ENCODE data around the gene LETMD1.
A peak's percentile ranks its signal among the peaks of the same experiment; 100 is the strongest.
"Not testable (repeated sequence)": the region's sequence is repeated elsewhere in the genome, so short reads cannot be mapped to it uniquely, and the experiment has no call there.

The LETMD1 gene

DNA sequence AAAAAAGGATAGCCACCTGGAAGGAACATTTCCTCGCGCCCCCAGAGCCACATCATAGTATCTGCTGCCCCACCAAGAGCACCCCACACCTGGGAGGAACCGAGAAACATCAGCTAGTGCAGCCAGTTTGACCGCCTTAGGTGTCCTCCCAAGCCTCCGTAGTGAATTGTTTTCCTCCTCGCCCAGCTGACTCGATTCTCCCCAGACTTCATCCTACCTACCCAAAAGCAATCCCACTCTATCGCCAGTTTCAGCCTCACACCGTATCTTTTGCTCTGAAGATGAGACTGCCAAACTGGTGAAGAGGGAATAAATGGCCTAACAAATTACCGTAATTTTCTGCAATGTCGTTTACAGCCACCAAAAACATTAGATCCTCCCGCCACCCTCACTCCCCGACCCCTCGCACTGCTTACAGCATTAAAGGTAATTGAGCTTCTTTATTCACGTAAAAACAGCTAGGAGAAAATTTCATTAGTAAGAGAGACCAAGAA lies 20.7 kb upstream of the LETMD1 start:
- DNase-seq: no peak

DNA sequence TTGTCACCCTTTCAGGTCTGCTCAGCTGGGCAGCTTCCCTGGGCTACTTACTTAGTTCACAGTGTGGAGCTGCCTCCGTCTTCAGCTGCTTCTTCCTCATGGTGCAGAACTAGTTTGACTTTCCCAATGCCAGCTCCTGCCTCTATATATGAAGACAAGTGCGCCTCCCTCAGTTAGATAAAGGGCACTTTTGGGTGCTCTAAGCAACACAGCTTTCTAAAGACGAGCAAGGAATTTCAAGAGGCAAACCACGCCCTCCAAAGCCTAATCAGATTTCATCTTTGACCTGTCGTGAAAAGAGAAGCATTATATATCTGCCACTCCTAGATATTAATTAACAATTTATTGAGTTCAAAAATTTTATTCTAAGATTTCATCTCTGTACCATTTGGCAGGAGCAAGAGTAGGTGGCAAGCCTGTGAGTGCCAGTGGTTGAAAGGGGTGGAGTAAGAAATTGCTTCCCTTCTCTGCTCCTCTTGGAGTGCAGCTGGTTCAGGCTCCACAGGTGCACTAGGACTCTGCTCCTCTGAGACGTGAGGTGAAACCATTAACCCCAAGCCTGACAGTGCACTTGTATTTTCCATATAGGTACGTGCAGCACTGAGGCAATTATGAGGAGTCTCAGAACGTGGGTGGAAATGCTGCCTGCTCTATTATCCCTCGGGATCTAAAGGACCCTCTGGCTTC lies 19.9 kb upstream of the LETMD1 start:
- DNase-seq: peak; percentile 26 to 66

DNA sequence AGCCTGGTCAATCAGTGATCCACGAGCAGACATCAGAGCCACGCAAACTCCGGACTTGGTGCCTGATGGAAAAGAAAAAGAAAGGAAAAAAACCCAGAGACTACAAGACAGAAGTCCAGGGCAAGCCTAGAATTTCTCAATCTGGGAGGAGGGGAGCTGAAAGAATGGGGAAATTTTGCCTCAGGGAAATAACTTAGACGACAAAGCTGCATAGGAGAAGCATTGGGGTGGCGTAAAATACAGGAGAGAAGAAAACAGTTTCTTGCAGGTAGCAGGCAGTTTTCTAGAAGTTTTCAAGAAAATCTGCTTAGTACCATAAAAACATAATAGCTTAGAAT lies 19.3 kb upstream of the LETMD1 start:
- no peak for DNase-seq

DNA sequence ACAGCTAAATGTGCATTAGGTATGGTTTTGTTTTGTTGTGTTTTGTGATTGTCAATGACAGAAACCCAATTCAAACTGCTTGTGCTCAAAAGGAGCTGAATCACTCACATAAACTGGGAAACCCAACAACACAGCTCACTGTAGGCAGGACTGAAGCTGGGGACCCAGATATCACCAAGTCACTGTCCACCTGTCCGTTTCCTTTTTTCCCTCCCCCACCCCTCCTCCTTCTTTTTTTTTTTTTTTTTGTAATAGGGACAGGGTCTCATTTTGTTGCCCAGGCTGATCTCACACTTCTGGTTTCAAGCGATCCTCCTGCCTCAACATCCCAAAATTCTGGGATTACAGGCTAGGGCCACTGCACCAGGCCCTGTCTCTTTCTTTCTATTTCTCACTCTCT lies 15.1 kb upstream of the LETMD1 start:
- no peak for DNase-seq

DNA sequence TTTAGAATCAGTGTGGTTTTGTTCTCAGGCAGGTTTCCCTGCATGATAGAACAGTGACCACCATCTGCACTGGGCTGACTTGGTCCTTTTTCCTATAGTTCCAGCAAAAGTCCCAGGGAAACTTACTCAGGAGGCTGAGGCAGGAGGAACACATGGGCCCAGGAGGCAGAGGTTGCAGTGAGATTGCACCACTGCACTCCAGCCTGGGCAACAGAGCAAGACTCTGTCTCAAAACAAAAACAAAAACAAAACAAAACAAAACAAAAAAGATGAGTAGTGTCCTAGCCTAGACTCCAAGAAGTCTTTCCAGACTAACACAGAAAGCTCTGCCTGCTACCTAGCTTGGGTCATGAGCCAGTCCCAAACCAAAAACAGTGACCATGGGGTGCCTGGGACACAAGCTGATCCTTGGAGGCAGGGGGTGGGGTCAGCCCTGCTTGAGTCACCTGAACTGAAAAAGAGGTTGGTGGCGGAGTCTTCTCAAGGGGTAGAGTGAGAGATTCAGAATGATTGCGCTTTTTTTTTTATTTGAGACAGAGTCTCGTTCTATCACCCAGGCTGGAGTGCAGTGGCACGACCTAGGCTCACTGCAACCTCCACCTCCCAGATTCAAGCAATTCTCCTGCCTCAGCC lies 14.6 kb upstream of the LETMD1 start:
- no peak for DNase-seq

DNA sequence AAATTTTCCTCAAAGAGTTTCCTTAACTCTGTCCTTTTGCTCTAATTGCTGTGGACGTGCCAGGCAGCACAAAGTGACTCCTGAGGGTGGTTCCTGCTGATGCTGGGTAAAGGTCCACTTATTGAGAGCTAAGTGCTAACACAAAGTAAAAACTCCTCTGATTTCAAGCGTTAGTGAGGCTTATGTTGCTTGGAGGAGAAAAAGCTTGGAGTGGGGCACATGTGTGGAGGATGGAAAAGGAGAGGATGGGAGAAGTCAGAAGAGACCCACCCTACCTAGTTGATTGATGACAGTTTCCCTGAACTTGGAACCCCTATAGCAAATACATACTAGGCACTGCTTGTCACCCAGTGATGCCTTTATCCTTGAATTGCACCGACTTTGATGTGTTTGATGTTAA lies 11.8 kb upstream of the LETMD1 start:
- DNase-seq: no peak

DNA sequence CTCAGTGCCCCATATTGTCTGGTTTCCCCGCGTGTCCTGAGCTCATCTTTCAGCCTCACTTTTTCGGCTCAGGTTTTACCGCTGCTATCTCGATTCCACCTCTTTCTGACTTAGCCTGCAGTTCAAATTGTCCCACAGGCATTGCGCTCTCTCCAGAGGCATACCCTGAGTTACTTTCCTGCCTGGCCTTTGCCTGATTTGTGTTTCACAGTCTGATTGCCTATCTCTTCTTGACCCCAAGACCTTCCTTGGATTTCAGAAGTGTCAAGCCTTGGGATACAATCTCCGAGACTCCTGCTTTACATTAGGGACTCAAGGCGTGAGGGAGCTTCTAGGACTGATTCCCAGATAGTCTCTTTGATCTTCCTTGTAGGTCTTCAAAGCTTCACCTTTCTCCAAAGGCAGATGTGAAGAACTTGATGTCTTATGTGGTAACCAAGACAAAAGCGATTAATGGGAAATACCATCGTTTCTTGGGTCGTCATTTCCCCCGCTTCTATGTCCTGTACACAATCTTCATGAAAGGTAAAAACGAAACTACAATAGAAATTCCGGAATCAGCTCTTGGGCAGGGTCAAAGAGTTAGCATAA lies 629 bp downstream of the LETMD1 start:
- DNase-seq: no peak

DNA sequence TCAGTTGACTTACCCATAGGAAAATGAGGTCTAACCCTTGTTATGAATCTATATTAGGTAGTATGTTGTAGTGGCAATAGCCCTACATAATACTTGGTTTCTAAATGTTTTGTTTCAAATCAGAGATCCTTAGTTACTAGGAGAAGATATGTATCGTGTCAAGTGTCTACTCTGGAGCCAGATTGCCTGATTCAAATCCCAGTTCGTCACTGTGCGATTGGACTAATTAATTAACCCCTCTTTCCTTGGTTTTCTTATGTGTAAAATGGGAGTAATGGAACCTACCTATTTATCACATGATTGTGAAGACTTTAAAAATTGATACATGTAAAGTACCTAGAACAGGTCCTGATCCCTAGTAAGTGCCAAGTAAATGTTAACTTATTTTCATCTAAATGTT lies 1.4 kb downstream of the LETMD1 start:
- no peak for DNase-seq

DNA sequence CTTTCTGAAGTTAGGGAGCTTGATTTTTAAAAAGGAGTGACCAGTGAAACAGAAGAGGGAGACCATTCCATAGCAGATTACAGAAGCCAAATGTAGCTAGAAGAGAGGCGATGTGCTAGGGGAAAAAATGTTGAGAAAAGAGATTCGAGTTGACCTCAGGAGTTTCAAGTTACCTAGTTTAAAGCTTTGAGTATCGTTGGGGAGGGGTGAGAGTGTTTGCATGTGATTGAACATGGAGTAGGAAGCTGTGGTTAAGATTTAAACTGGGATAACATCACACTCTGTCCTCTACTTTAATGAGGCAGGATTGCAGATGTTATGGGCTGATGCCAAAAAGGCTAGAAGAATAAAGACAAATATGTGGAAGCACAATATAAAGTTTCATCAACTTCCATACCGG lies 3.7 kb downstream of the LETMD1 start:
- DNase-seq: no peak

DNA sequence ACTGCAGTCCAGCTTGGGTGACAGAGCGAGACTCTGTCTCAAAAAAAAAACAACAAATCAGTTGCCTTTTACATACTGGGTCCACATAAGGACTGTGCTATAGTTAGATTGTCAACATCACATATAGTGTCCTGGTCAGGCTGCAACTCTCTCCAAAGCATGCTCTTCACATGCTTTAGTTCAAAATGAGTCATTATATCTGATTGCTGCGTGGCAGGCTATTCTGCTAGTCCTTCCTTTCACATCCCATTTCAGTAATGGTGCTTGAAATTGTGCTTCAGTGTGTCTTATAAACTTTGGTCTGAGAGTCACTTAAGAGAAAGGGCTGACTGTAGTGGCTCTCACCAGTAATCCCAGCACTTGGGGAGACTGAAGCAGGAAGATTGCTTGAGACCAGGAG lies 6.9 kb downstream of the LETMD1 start:
- no peak for DNase-seq

DNA sequence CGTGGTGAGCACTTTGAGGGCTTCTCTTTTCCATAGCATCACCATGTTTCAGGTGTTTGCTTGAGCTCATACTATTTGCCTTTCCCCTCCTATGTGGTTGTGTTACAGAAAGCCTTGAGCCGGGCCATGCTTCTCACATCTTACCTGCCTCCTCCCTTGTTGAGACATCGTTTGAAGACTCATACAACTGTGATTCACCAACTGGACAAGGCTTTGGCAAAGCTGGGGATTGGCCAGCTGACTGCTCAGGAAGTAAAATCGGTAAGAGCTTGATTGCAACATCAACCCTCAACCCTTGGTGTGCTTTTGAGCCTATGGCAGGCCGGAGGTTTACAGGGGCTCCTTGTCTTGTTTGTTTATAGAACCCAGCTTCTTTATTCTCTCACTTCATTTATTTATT lies 8.1 kb downstream of the LETMD1 start:
- no peak for DNase-seq

DNA sequence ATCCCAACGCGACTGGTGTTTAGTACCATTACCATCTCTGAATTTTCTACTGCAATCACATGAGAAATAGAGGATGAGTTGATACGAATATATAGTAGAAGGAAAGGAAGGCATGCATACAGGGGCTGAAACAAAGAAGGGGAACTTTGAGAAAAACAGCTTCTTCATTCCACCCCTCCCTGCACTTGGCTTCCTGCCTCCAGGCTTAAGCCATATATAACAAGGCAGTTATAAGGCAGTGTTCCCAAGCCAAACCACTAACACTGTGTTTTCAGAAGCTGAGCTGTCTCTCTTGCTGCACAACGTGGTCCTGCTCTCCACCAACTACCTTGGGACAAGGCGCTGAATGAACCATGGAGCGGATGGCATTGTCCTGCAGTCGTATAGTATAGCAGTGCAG lies 11.0 kb downstream of the LETMD1 start:
- no peak for DNase-seq

DNA sequence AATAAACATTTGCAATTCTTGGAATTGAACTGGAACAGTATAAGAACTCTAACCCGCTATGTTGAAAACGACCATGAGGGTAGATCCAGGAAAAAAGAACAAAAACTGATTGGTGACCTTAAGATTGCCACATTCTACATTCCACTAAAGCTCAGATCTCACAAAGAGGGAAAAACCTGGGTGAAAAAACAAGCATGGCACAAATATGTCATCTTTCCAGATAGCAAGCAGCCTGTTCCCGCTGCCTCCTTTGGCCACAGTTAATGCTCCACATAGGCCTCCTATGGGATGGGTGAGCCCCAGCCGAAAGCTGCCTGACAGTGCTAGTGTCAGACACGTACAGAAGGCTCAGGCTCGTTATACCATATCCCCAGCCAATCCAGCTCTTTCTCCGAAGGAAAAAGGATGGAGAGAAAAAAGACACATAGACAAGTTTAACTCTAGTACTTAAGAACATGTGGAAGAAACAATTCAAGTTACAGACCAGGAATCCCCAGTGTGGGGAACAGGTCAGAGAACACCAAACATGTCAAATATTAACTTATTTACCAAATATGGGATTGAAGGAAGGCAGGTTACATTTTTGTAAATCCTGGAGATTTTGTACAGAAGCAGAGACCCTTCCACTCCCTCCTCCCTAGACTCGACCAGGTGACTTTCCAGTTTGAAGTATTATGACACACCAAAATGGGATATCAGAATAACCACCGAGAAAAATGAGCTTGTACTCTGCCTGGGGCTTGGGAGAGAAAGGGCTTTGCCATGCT lies 14.7 kb downstream of the LETMD1 start:
- DNase-seq: no peak

DNA sequence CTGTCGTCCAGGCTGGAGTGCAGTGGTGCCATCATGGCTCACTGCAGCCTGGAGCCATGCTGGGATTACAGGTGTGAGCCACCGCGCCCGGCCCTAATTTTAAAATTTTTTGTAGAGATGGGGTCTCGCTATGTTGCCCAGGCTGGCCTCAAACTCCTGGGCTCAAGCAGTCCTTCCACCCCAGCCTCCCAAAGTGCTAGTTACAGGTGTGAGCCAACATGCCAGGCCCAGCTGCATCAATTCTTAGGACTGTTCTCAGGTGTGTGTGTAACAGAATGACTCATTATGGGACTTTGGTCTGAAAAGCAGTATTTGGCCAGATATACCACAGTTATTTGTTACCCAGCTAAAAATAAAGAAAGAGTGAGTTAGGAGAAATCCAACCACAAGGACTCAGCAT lies 17.4 kb downstream of the LETMD1 start:
- DNase-seq: no peak

DNA sequence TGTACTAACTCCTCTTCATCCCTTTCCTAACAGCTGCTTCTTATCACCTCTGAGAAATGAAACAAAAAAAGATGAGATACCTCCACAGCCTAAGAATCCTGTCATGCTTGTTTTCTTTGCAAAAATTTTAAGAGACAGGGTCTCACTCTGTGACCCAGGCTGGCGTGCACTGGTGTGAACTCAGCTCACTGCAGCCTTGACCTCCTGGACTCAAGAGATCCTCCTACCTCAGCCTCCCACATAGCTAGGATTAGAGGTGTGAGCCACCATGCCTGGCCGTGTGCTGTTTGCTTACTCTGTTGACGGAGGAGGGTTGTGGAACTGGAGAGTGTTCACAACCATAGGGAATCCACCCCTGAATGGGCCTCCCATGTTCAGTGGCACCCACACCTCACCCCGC lies 19.1 kb downstream of the LETMD1 start:
- DNase-seq: no peak

DNA sequence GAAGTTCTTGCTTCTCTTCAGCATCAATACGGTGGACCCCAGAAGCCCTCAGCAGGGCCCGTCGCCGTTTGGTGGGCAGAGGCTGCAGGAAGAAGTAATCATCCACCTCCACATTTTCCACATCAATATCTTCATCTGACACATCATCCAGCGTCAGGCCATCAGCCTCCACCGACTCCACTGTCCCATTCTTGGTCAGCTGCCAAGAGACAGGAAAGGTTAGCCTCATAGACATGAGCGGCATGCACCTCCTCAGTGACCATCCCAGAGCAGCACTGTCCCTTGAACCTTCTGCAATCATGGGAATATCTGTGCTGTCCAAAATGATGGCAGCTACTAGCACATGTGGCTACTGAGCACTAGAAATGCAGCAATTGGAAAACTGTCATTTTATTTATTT lies 19.6 kb downstream of the LETMD1 start:
- no peak for DNase-seq

DNA sequence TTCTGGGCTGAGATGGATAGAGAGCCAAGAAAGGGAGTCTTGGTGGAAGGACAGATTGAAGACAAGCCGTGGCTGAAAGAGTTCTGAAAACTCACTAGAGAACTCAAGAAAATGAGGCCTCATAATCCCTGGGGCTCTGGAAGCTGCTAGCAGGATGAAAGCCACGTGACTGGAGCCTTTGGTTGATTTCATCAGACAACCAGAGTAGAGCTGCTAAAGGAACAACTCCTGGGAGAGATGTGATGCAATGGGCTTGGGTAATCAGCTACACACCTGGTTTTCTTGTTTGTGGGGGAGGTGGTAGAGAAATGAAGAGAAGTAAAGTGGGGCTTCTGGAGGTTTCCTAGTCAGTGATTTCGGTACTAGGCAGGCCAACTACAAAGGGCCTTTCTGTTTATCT lies 21.9 kb downstream of the LETMD1 start:
- DNase-seq: no peak

DNA sequence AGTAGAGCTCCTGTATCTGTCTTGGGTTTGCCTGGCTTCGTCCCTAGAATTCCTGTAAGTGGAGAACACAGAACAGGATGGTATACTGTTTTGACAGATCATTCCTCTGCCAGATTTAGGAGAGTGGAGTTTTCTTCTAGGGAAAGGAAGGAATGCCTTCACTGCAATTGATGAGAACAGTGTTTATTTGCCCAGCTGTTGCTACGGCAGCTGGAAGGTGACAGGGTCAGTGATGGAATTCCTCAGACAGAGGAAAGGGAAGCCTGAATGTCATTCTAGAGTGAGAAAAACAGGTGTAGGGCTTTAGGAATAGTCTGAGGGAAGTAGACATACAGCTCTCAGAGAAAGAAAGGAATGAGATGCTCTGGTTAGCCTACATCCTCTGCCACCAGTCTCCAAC lies 23.5 kb downstream of the LETMD1 start:
- DNase-seq: no peak

DNA sequence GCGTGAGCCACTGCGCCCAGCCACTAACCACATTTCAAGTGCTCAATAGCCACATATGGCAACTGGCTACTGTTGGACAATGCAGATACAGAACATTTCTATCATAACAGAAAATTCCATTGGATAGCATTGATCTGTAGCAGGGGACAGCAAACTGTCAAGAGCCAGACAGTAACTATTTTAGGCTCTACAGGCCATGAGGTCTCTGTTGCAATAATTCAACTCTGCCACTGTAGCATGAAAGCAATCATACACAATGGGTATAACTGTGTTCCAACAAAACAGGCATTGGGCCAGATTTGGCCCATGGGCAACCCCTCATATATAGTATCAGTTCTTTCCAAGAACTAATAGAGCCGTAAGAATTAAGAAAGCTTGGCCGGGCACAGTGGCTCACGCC lies 27.3 kb downstream of the LETMD1 start:
- DNase-seq: no peak

DNA sequence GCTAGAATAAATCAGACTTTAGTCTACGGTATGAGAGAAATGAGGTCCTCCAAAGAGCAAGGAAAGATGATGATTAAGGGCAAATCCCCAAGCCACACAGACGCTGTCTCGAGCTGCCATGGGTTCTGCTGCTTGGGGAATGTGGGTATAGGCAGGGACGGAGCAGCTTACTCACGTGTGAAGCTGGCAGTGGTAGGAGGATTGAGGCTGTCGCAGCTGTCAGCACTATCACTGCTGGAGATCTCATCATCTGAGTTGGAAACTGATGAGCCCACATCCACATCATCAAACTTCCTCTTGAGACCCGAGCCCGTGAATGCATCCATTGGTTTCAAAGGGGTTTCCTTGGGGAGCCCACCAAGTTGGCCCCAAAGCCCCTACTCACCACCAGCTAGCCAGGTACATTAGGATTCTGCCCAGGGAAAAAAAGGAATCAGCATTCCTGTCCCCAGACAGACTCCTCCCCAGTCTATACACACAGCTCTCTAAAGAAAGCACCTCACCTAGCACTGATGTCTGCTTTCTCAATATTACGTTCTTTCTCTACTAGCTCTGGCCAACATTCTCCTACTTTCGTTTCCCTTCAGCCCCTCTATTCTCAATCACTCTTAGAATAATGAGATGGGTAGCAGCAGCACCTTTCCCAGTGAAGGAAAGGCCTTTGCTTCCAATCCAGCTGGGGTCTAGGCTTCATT lies 28.3 kb downstream of the LETMD1 start:
- no peak for DNase-seq

DNA sequence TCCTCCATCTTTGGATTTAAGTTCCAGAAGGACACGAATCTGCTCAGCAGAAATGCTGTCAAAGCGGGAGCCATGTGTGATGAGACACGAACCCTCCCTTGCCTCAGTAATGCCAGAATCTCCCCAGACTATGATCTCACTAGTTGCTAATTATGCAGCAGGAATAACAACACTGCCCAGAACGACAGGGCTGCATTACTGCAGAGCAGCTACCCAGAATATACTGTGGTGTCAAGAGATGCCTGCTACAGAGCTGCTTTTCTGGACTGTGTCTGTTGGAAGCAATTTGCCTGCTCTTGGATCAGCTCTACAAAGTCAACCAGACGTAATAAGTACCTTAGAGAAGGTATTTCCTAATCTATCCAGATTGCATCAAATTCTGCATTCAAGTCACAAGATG lies 29.8 kb downstream of the LETMD1 start:
- DNase-seq: no peak

DNA sequence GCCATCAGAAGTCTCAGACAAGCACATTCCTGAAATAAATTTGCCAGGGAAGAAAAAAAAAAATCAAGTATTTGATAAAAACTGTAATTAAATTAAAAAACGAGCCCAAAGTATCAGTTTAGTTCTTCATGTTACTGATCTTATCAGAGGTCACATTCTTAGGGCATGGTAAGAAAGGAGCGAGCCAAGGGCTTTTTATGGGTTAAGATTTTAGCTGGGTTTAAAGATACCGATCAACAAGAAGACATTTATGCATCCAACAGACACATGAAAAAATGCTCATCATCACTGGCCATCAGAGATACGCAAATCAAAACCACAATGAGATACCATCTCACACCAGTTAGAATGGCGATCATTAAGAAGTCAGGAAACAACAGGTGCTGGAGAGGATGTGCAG lies 30.2 kb downstream of the LETMD1 start:
- DNase-seq: not testable (repeated sequence)

DNA sequence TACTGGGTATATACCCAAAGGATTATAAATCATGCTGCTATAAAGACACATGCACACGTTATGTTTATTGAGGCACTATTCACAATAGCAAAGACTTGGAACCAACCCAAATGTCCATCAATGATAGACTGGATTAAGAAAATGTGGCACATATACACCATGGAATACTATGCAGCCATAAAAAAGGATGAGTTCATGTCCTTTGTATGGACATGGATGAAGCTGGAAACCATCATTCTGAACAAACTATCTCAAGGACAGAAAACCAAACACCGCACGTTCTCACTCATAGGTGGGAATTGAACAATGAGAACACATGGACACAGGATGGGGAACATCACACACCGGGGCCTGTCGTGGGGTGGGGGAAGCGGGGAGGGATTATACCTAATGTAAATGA lies 30.7 kb downstream of the LETMD1 start:
- DNase-seq: not testable (repeated sequence)

Data from NCI-H446 (cell line).